ENCODE measurements around the gene LZTR1.

DNA sequence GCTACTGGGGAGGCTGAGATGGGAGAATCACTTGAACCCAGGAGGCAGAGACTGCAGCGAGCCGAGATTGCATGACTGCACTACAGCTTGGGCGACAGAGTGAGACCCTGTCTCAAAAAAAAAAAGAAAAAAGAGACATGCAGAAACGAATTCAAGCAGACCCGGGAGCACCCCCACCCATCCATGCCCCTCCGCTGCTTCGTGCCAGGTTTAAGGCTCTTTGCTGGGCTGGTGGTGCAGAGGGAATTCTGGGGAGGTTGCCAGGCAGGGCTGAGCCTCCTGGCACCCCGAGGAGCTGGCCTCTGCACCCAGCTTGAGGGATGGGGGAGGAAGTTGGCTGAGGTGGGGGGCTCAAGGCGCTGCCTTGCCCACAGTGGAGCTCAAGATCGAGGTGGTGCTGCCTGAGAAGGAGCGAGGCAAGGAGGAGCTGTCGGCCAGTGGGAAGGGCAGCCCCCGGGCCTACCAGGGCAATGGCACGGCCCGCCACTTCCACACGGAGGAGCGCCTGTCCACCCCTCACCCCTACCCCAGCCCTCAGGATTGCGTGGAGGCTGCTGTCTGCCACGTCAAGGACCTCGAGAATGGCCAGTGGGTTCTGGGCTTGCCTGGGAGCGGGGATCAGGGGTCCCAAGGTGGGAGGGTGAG, 9.0 kb upstream of the LZTR1 start:
- no peak for TF ChIP-seq EZH2phosphoT487 (IDR thresholded peaks at IDR 0.05; ENCODE audit: insufficient read depth, low read depth)
- TF ChIP-seq EZH2 (IDR thresholded peaks at IDR 0.05; ENCODE audit: insufficient read depth, poor library complexity, severe bottlenecking) = no peak

All from GM23248 (cell line).